NCI-H446 (cell line): ENCODE measurements around the gene CFAP97D2.

ENCODE experiments used
- DNase-seq, 2 experiments: peaks; one replicate each; lab custom pipeline; 2025; lab: John Stamatoyannopoulos, UW

CFAP97D2 gene

DNA sequence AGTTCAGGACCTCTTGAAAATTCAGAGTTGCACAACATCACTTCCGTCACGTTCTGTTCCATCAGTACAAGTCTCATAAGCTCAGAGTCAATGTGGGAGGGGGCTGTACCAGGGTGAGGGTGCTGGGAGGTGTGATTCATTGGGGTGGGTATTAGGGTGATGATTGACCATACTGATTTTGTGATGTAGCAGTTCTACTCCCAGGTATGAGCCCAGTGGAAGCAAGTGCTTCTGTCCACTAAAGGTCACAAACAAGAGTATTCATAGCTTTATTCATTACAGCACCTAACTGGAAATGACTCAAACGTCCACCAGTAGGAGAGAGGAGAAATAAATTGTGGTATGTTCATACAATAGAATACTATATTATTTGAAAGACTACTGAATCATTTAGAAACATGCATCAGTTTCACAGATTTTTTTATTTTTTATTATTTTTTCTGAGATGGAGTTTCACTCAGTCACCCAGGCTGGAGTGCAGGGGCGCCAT lies 90.3 kb downstream of the CFAP97D2 start:
- DNase-seq: no peak
